ENCODE results near the gene WIF1.

DNA sequence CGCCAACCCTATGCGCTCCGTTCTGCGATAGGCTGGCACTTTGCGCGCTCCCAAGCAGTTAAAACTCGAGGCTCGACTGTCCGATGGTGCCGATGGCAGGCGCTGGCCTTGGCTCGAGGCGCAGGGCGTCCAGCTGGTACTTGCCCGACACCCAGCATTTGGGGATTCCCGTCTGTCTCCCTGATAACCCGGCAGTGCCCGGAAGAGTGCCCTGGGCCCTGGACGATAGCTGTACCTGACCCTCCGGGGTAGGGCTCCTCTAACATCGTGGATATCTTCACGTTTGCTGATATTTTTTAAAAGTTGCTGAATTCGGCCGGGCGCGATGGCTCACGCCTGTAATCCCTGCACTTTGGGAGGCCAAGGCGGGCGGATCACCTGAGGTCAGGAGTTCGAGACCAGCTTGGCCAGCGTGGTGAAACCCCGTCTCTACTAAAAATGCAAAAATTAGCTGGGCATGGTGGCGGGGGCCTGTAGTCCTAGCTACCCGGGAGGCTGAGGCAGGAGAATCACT, 908 bp upstream of the WIF1 start:
- no peak for TF ChIP-seq DPF2 (IDR thresholded peaks at IDR 0.05)
- no peak for TF ChIP-seq MYC (IDR thresholded peaks at IDR 0.05; ENCODE audit: insufficient read depth, insufficient read length, insufficient replicate concordance, low read length, severe bottlenecking)
- TF ChIP-seq ZNF274 (IDR thresholded peaks at IDR 0.05; ENCODE audit: insufficient read depth, insufficient read length): no peak
- TF ChIP-seq, protein P1, sequence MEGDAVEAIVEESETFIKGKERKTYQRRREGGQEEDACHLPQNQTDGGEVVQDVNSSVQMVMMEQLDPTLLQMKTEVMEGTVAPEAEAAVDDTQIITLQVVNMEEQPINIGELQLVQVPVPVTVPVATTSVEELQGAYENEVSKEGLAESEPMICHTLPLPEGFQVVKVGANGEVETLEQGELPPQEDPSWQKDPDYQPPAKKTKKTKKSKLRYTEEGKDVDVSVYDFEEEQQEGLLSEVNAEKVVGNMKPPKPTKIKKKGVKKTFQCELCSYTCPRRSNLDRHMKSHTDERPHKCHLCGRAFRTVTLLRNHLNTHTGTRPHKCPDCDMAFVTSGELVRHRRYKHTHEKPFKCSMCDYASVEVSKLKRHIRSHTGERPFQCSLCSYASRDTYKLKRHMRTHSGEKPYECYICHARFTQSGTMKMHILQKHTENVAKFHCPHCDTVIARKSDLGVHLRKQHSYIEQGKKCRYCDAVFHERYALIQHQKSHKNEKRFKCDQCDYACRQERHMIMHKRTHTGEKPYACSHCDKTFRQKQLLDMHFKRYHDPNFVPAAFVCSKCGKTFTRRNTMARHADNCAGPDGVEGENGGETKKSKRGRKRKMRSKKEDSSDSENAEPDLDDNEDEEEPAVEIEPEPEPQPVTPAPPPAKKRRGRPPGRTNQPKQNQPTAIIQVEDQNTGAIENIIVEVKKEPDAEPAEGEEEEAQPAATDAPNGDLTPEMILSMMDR (IDR thresholded peaks at IDR 0.05 in 2 of 3, conservative IDR thresholded peaks at IDR 0.05 in 1 of 3; ENCODE audit: control insufficient read depth in 2 of 3, extremely low read depth in 1 of 3, insufficient read depth in 1 of 3, low read depth in 3 of 3, low read length in 3 of 3): no peak
- TF ChIP-seq EP300 (IDR thresholded peaks at IDR 0.05; ENCODE audit: borderline replicate concordance in 1 of 2, control insufficient read depth in 1 of 2, low read depth in 2 of 2, low read length in 2 of 2): no peak
- TF ChIP-seq, protein P2, sequence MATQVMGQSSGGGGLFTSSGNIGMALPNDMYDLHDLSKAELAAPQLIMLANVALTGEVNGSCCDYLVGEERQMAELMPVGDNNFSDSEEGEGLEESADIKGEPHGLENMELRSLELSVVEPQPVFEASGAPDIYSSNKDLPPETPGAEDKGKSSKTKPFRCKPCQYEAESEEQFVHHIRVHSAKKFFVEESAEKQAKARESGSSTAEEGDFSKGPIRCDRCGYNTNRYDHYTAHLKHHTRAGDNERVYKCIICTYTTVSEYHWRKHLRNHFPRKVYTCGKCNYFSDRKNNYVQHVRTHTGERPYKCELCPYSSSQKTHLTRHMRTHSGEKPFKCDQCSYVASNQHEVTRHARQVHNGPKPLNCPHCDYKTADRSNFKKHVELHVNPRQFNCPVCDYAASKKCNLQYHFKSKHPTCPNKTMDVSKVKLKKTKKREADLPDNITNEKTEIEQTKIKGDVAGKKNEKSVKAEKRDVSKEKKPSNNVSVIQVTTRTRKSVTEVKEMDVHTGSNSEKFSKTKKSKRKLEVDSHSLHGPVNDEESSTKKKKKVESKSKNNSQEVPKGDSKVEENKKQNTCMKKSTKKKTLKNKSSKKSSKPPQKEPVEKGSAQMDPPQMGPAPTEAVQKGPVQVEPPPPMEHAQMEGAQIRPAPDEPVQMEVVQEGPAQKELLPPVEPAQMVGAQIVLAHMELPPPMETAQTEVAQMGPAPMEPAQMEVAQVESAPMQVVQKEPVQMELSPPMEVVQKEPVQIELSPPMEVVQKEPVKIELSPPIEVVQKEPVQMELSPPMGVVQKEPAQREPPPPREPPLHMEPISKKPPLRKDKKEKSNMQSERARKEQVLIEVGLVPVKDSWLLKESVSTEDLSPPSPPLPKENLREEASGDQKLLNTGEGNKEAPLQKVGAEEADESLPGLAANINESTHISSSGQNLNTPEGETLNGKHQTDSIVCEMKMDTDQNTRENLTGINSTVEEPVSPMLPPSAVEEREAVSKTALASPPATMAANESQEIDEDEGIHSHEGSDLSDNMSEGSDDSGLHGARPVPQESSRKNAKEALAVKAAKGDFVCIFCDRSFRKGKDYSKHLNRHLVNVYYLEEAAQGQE (IDR thresholded peaks at IDR 0.05; ENCODE audit: low read depth, low read length): no peak
- no peak for TF ChIP-seq TARDBP (IDR thresholded peaks at IDR 0.05; ENCODE audit: borderline replicate concordance)
